ENCODE results near the gene USP17L11. TPM values are rescaled to one million over a fixed set of nuclear protein-coding genes. Genes with fewer than 3 reads are reported as not detected.
"Not testable (repeated sequence)": the region's sequence is repeated elsewhere in the genome, so short reads cannot be mapped to it uniquely, and the experiment has no call there.

USP17L11 gene
- total RNA-seq, 1 donor from 2014 or later: not detected

- H3K27ac Mint-ChIP-seq, H3K36me3 Mint-ChIP-seq: not testable (repeated sequence)
Measured at GRCh38 chr4:9262572-9262971, 47.4 kb downstream of the USP17L11 start, which contains the start of gene USP17L21. USP17L21 (plus strand) TSS chr4:9262872; CDS start chr4:9262872, 0 bp downstream.

More at GRCh38 chr4:9262572-9262971, 47.4 kb downstream of the USP17L11 start, which contains the start of gene USP17L21:
- H3K9me3 Mint-ChIP-seq; H3K4me3 Mint-ChIP-seq; DNase-seq (ENCODE audit: low spot score in 2 of 2, unreplicated experiment in 2 of 2); H3K4me1 Mint-ChIP-seq; H3K27me3 Mint-ChIP-seq (ENCODE audit: low read depth): not testable (repeated sequence)

Other genes starting within 250 kb of the USP17L11 start
- not detected in 3 replicates for gene FAM90A26, start 45.0 kb upstream of the USP17L11 start, total RNA-seq
- not detected in 3 replicates for gene USP17L10, start 4.7 kb upstream of the USP17L11 start, total RNA-seq
- not detected in 3 replicates for gene USP17L12, start 4.7 kb downstream of the USP17L11 start, total RNA-seq
- not detected in 3 replicates for gene USP17L13, start 9.5 kb downstream of the USP17L11 start, total RNA-seq
- 0.16 TPM in 1 of 3 replicates, not detected in the others for gene USP17L15, start 19.0 kb downstream of the USP17L11 start, total RNA-seq
- not detected in 3 replicates for gene USP17L17, start 28.5 kb downstream of the USP17L11 start, total RNA-seq
- gene USP17L18, start 33.2 kb downstream of the USP17L11 start, total RNA-seq: not detected in 3 replicates
- not detected in 3 replicates for gene USP17L19, start 38.0 kb downstream of the USP17L11 start, total RNA-seq
- gene USP17L20, start 42.7 kb downstream of the USP17L11 start, total RNA-seq: not detected in 3 replicates
- gene USP17L21, start 47.5 kb downstream of the USP17L11 start, total RNA-seq: not detected in 3 replicates
- not detected in 3 replicates for gene USP17L22, start 52.2 kb downstream of the USP17L11 start, total RNA-seq
- not detected in 3 replicates for gene USP17L24, start 109.8 kb downstream of the USP17L11 start, total RNA-seq
- not detected in 3 replicates for gene USP17L25, start 114.5 kb downstream of the USP17L11 start, total RNA-seq
- gene USP17L26, start 119.3 kb downstream of the USP17L11 start, total RNA-seq: not detected in 3 replicates
- not detected in 3 replicates for gene USP17L5, start 124.0 kb downstream of the USP17L11 start, total RNA-seq
- not detected in 3 replicates for gene USP17L27, start 128.7 kb downstream of the USP17L11 start, total RNA-seq
- not detected in 3 replicates for gene USP17L28, start 133.5 kb downstream of the USP17L11 start, total RNA-seq
- gene USP17L29, start 138.2 kb downstream of the USP17L11 start, total RNA-seq: not detected in 3 replicates
- not detected in 3 replicates for gene USP17L30, start 147.7 kb downstream of the USP17L11 start, total RNA-seq
- not detected in 3 replicates for gene DEFB131A, start 229.0 kb downstream of the USP17L11 start, total RNA-seq

Data from mesothelial cell of epicardium (in vitro differentiated cells).